ENCODE data around the gene NFXL1.
"Not testable (repeated sequence)": the region's sequence is repeated elsewhere in the genome, so short reads cannot be mapped to it uniquely, and the experiment has no call there.

Gene NFXL1

DNA sequence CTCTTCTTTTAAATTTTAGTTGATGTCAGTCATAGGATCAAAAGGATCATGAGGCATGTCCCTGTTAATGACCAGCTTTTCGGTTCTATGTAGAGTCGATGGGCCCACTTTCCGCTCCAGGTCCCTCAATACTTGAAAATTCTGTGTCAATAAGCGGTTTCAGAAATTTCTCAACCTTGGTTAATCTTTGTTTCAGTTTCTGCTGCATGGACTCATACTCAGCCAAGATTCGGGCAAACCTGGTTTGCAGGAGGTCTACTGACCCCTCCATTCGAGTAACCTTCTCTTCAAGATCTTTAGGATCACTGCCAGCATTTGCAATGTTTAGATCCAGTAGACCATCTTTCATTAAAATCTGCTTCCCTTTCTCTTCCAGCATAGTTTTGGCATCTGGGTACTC is 22.0 kb upstream of the NFXL1 start:
- DNase-seq (ENCODE audit: extremely low read depth, low read depth) = no peak
- no peak overlapping the region for H3K4me3 ChIP-seq (replicated peaks; ENCODE audit: low read depth, low read length)
- TF ChIP-seq CTCF (IDR thresholded peaks at IDR 0.05; ENCODE audit: low read depth, low read length, missing control alignments) = no peak

DNA sequence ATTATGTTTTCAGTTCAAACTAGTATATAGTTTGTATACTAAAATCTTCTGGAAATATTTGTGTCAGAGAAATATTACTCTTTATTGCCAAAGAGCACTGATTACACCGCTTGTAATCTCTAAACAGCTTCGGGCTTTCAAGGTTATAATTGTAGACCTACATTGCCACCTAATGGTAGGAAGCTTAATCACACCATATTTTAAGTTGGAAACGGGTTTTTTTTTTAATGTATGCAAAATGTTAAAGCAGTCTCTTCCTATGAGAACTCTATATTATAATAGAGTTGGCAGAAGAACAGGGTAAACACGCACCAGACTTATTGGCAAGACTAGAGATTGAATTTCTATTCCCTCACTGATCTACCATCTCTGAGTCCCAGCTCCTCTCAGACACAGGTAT is 19.5 kb upstream of the NFXL1 start:
- H3K4me3 ChIP-seq (replicated peaks; ENCODE audit: low read depth, low read length) = no peak overlapping the region
- peak; percentile 39 for TF ChIP-seq CTCF (IDR thresholded peaks at IDR 0.05; ENCODE audit: low read depth, low read length, missing control alignments)
- no peak for DNase-seq (ENCODE audit: extremely low read depth, low read depth)

GRCh38 chr4:47930971-47931804 is 16.8 kb upstream of the NFXL1 start:
- TF ChIP-seq CTCF (IDR thresholded peaks at IDR 0.05; ENCODE audit: low read depth, low read length, missing control alignments) = no peak
- no peak for DNase-seq (ENCODE audit: extremely low read depth, low read depth)
- H3K4me3 ChIP-seq (replicated peaks; ENCODE audit: low read depth, low read length) = no peak overlapping the region

DNA sequence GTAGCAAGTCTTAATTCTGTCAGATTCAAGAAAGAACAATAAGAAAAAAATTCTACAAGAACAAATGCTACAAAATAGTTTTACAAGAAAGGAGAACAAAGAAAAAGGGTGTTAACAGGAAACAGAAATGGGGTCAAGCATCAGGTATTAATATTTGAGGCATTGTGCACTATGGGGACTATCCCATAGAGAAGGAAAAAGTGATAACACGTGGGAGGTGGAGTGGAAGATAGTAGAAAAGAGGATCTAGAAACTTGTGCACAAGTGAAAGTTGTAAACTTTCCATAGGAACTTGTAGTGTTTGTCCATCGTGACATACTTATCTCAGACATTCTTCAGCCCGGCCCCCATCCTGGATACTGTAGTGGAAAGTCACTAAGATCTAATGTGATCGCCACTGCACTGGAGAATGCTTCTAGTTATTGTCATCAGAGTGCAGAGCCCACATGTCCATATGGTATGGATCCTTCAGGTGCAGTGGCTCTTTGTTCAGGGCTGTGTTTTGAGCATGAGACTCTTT is 15.4 kb upstream of the NFXL1 start:
- no peak for DNase-seq (ENCODE audit: extremely low read depth, low read depth)
- no peak overlapping the region for H3K4me3 ChIP-seq (replicated peaks; ENCODE audit: low read depth, low read length)
- no peak for TF ChIP-seq CTCF (IDR thresholded peaks at IDR 0.05; ENCODE audit: low read depth, low read length, missing control alignments)

DNA sequence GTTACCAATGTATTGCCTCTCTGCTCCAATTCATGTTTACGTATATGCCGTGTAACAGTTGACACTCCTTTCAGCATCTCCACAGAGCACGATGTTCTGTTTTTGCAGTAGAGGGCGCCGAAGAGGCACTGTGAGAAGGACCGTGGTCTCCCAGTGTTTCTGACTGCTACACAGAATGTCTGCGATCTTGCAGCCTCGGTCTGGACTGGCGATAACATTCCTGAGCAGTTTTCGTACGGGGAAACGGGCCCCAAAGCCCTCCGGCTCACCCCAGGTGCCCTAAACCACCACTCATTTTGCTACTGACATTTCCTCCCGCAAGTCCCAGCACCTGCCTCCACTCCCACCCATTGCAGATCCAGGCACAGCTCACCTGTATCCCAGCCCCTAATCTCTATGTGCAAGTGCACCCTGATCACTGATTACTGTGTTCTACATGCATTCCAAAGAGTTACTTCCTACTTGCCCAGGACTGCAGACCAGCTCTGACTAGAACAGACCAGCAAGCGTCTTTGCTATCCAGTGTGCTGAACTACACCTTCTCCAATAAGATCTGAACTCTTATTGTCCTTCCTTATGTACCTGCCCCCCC is 12.4 kb upstream of the NFXL1 start:
- DNase-seq (ENCODE audit: extremely low read depth, low read depth) = no peak

GRCh38 chr4:47923261-47923608 is 8.9 kb upstream of the NFXL1 start:
- not testable (repeated sequence) for DNase-seq (ENCODE audit: extremely low read depth, low read depth); H3K4me3 ChIP-seq (replicated peaks; ENCODE audit: low read depth, low read length)

More for the DNA sequence above, 12.4 kb upstream of the NFXL1 start:
- peak; percentile 75 for TF ChIP-seq CTCF (IDR thresholded peaks at IDR 0.05; ENCODE audit: low read depth, low read length, missing control alignments)
- H3K4me3 ChIP-seq (replicated peaks; ENCODE audit: low read depth, low read length) = no peak overlapping the region

- not testable (repeated sequence) for DNase-seq (ENCODE audit: extremely low read depth, low read depth); H3K4me3 ChIP-seq (replicated peaks; ENCODE audit: low read depth, low read length)
Observed at GRCh38 chr4:47922436-47923260, 8.3 kb upstream of the NFXL1 start.

GRCh38 chr4:47917163-47917562 is 2.8 kb upstream of the NFXL1 start:
- not testable (repeated sequence) for H3K4me3 ChIP-seq (replicated peaks; ENCODE audit: low read depth, low read length); DNase-seq (ENCODE audit: extremely low read depth, low read depth)
